Ishikawa (cell line): ENCODE results near the gene OR2V2.

Experiments
- CEBPB ChIP-seq: IDR thresholded peaks from 2 replicates; pipeline ENCODE4 v1.6.1; 2012
- EP300 ChIP-seq: IDR thresholded peaks from 2 replicates; pipeline ENCODE4 v1.6.1; 2012; ENCODE audit warnings: borderline replicate concordance
- MAX ChIP-seq: IDR thresholded peaks from 2 replicates; pipeline ENCODE4 v1.6.1; 2012
- RAD21 ChIP-seq: IDR thresholded peaks from 2 replicates; pipeline ENCODE4 v1.6.1; 2012; ENCODE audit warnings: low read depth
- TEAD4 ChIP-seq: IDR thresholded peaks from 2 replicates; pipeline ENCODE4 v1.6.1; 2012
- YY1 ChIP-seq: IDR thresholded peaks from 2 replicates; pipeline ENCODE4 v1.6.1; 2012; ENCODE audit warnings: low read depth

GRCh38 chr5:181119105-181119504 is 28.3 kb upstream of the OR2V2 start:
- TF ChIP-seq CEBPB (no peak), RAD21 (no peak), EP300 (no peak), MAX (no peak), TEAD4 (no peak), YY1 (no peak)
